GM12873 (cell line): ENCODE measurements around the gene NUP188.

Experiments
- TF ChIP-seq, protein P1 (sequence below): IDR thresholded peaks from 2 replicates; pipeline ENCODE4 v1.5.1; 2012; ENCODE audit warnings: low read depth, mild to moderate bottlenecking, moderate library complexity, low read length, control low read depth; ENCODE audit not compliant: insufficient read depth; ENCODE audit errors: missing control alignments

NUP188 gene, protein sequence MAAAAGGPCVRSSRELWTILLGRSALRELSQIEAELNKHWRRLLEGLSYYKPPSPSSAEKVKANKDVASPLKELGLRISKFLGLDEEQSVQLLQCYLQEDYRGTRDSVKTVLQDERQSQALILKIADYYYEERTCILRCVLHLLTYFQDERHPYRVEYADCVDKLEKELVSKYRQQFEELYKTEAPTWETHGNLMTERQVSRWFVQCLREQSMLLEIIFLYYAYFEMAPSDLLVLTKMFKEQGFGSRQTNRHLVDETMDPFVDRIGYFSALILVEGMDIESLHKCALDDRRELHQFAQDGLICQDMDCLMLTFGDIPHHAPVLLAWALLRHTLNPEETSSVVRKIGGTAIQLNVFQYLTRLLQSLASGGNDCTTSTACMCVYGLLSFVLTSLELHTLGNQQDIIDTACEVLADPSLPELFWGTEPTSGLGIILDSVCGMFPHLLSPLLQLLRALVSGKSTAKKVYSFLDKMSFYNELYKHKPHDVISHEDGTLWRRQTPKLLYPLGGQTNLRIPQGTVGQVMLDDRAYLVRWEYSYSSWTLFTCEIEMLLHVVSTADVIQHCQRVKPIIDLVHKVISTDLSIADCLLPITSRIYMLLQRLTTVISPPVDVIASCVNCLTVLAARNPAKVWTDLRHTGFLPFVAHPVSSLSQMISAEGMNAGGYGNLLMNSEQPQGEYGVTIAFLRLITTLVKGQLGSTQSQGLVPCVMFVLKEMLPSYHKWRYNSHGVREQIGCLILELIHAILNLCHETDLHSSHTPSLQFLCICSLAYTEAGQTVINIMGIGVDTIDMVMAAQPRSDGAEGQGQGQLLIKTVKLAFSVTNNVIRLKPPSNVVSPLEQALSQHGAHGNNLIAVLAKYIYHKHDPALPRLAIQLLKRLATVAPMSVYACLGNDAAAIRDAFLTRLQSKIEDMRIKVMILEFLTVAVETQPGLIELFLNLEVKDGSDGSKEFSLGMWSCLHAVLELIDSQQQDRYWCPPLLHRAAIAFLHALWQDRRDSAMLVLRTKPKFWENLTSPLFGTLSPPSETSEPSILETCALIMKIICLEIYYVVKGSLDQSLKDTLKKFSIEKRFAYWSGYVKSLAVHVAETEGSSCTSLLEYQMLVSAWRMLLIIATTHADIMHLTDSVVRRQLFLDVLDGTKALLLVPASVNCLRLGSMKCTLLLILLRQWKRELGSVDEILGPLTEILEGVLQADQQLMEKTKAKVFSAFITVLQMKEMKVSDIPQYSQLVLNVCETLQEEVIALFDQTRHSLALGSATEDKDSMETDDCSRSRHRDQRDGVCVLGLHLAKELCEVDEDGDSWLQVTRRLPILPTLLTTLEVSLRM (N-terminal part only)

DNA sequence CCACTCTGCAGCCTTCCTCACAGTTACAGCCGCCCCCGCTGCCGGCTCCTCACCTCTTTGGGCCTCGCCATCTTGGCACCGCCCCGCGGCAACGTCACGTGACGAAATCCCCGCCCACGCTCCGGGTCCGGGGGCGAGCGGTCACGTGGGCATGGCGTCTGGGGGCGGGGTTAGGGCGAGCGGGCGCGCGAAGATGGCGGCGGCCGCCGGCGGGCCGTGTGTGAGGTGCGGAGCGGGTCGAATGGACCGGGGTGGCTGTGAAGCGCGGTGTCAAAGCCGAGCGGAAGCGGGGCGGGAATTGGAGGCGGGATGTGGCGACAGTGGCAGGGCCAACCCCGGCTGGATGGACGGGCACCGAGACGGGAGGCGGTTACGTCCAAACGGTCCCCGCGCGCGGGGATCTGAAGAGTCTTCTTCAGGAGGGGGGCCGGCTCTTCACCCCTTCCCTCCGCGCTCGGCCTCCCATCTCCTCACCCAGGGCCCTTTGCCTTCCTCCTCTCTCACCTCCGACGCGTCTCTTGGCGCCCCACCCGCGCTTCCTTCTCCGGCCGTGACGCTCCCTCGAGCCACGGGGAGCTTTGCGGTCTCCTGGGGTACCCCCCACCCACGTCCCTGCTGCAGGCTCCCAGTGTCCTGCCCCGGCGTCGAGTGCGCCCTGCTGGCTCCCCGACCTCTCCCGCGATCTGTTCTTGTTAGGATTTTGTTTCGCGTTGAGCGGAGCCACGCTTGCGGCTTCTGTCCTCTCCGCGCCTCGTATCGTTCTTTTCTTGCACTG is at the start of gene NUP188, which contains the start of gene DOLK:
Gene NUP188 (plus strand): TSS at position 173 of the 775 bp plus-strand sequence. CDS start 21 bp downstream, at position 194.
Gene DOLK (minus strand): TSS at position 77 of the 775 bp plus-strand sequence. CDS start 300 bp downstream, outside the sequence.
- TF ChIP-seq, protein P1, sequence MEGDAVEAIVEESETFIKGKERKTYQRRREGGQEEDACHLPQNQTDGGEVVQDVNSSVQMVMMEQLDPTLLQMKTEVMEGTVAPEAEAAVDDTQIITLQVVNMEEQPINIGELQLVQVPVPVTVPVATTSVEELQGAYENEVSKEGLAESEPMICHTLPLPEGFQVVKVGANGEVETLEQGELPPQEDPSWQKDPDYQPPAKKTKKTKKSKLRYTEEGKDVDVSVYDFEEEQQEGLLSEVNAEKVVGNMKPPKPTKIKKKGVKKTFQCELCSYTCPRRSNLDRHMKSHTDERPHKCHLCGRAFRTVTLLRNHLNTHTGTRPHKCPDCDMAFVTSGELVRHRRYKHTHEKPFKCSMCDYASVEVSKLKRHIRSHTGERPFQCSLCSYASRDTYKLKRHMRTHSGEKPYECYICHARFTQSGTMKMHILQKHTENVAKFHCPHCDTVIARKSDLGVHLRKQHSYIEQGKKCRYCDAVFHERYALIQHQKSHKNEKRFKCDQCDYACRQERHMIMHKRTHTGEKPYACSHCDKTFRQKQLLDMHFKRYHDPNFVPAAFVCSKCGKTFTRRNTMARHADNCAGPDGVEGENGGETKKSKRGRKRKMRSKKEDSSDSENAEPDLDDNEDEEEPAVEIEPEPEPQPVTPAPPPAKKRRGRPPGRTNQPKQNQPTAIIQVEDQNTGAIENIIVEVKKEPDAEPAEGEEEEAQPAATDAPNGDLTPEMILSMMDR, result no peak

DNA sequence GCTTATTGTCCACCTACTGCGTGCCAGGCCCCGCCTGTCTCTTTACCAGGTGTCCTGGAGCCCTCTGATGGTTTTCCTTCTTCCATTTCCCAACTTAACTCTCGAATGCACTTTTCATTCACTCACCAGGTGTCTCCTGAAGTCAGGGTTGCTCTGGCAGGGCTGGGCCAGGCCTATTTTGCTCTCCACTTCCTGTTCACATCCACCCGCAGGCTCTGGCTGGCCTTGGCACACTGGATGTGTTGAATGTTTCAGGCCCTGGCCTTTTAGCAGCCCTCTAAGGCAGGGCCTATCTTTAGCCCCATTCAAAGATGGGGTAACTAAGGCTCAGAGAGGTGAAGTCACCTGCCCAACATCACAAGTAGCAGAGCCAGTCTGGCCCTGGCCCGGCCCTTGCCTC is 49.1 kb upstream of the NUP188 start:
- TF ChIP-seq, protein P1, result no peak

DNA sequence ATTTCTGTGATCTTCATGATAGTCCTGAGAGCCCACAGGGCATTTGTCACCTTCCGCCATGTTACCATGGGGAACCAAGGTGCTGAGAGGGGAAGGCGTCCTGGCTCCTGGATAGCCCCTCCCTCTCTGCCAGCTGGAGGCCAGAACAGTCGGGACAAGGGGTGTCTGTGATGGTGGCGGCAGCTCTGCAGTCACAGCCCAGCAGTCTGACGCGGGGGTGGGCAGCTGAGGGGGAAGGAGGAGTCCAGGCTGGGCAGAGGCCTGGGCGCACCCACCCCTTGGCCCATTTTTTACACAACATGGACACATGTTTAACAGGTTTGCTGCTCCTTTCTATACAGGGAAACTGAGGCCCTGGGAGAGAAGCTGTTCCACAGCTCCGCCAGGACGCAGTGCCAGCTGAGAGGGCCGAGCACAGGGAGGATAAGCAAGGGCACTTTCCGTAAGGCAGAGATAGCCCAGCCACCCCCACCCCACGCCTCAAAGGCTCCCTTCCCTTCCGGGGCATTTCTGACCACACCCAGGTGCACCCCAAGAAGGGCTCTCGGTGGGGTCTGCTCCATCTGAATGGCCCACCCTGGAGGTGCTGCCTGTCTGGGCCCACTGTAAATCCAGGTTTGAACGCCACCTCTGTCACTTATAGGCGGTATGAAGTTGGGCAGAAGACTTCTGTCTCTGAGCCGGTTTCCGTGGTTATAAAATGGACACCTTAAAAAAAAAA is 48.5 kb upstream of the NUP188 start:
- TF ChIP-seq, protein P1, result no peak

DNA sequence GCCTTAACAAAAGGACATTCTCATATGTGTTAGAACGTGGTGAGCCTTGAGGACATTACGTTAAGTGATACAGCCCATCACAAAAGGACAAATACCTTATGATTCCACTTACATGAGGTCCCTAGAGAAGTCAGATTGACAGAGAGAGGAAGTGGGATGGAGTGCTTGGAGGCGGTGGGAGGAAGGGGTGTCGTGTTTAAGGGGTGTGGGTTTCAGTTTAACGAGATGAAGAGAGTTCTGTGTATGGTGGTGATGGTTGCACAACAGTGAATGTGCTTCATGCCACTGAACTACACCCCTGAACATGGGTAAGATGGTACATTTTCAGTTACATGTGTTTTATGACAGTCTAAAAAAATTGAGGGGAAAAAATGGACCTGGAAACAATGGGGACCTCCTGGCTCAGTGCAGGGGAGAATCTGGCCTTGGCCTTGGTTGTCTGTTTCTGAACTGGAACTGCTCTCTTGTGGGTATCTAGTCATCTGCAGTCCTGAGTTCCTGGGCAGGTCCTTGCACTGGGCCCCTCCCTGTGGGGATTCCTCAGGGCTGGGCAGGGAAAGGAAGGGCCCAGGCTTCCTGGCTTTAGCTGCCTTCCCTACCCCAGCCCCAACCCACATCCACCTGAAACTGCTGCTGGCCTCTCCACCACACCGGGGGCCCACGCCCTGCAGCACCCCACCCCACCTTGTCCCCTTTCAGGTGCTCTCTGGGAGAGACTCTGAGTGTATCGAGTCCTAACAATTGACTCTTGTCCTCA is 47.8 kb upstream of the NUP188 start:
- TF ChIP-seq, protein P1, result no peak

DNA sequence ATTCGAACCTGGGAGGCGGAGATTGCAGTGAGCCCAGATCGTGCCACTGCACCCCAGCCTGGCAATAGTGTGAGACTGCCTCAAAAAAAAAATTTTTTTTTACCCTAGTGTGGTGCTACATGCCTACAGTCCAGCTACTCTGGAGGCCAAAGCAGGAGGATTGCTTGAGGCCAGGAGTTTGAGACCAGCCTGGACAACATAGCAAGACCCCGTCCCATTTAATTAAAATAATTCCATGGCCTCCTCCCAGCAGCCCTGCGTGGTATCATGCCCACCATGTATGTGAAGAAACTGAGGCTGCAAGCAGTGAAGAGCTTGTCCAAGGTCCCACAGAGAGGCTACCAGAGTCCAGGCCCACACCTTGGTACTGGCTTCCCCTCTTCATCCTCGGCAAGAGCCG is 46.1 kb upstream of the NUP188 start:
- TF ChIP-seq, protein P1, result no peak
